Gastrocnemius medialis (tissue), 4 donors: Measurements from ENCODE around the gene CUL1. TPM values are rescaled to one million over a fixed set of nuclear protein-coding genes. Genes with fewer than 3 reads are reported as not detected.
A peak's percentile ranks its signal among the peaks of the same experiment; 100 is the strongest.

Experiments used
- ATAC-seq, 2 donors: fragments of 150-250 bp; one replicate each; pipeline ENCODE4 v1.9.1; 2016
- DNase-seq, 2 donors: peaks; one replicate each; pipeline ENCODE4 v3.0.0-alpha.2; 2019
- H3K27ac ChIP-seq, 4 donors: fragments of 200-600 bp; sonication (generic); 1 replicate in 1 of 4; 2 replicates in 3 of 4; pipeline ENCODE4 v1.5.1; 2016 to 2018; ENCODE audit warnings: mild to moderate bottlenecking in 2 of 4, moderate library complexity in 1 of 4
- H3K27me3 ChIP-seq, 3 donors: fragments of 200-600 bp; sonication (generic) in 2 of 3; 1 replicate in 1 of 3; 2 replicates in 2 of 3; pipeline versions ENCODE4 v1.5.1 to v1.6.0; 2016 to 2019; ENCODE audit warnings: mild to moderate bottlenecking in 1 of 3, moderate library complexity in 1 of 3
- H3K36me3 ChIP-seq, 2 donors: fragments of 200-600 bp; sonication (generic) in 1 of 2; one replicate each; pipeline ENCODE4 v1.5.1; 2017 to 2018
- H3K4me1 ChIP-seq, 2 donors: fragments of 200-600 bp; sonication (generic) in 1 of 2; one replicate each; pipeline ENCODE4 v1.5.1; 2016 to 2017; ENCODE audit warnings: mild to moderate bottlenecking in 2 of 2
- H3K4me3 ChIP-seq, 4 donors: fragments of 200-600 bp; sonication (generic) in 3 of 4; 1 replicate in 1 of 4; 2 replicates in 3 of 4; pipeline ENCODE4 v1.5.1; 2016 to 2019; ENCODE audit warnings: mild to moderate bottlenecking in 2 of 4
- H3K9me3 ChIP-seq, 3 donors: fragments of 200-600 bp; sonication (generic) in 2 of 3; 1 replicate in 1 of 3; 2 replicates in 2 of 3; pipeline ENCODE4 v1.5.1; 2016 to 2019
- CTCF ChIP-seq, 5 experiments: fragments of 450-650 bp in 3 of 5; fragments of 200-600 bp in 2 of 5; sonication (generic) in 2 of 5; IDR thresholded peaks in 4 of 5; conservative IDR thresholded peaks in 1 of 5; 1 replicate in 4 of 5; 2 replicates in 1 of 5; pipeline ENCODE4 v1.5.1; 2016 to 2019; ENCODE audit warnings: antibody characterized with exemption in 5 of 5, mild to moderate bottlenecking in 3 of 5, moderate library complexity in 3 of 5
- POLR2A ChIP-seq, 2 donors: fragments of 450-650 bp; IDR thresholded peaks; one replicate each; pipeline ENCODE4 v1.6.1; 2017; ENCODE audit warnings: antibody characterized with exemption in 2 of 2, mild to moderate bottlenecking in 2 of 2, moderate library complexity in 2 of 2
- in situ Hi-C, 4 donors: fragments of 200-750 bp; cut with MboI; loops; one replicate each; pipeline versions ENCODE4 v1.15.0 to v1.8.0; 2017; ENCODE audit warnings: low sequenced_read_pairs in 4 of 4
- intact Hi-C: fragments of 100-400 bp; cut with DNase I; formaldehyde crosslinking; loops from one replicate; pipeline ENCODE4 v1.15.1; 2023; ENCODE audit warnings: low total_unique reads
- total RNA-seq, 4 donors: library from RNA; depleted of rRNA; stranded (reverse); fragments of >200 nt; gene quantifications; one replicate each; pipeline versions ENCODE4 v1.1.0 to v1.2.3, GENCODE V29; 2016

The CUL1 gene
- total RNA-seq, 4 donors from 2014 or later = 78.7 to 101 (median 84.6) TPM

- intact Hi-C loops (no loop called here), in situ Hi-C loops (no loop called here)
- Histone ChIP-seq H3K4me1 (no peaks in the 10 kb centered on the region), H3K27me3 (no peaks in the 10 kb centered on the region), H3K36me3 (peaks cover 0 to 87% of the 10 kb centered on the region in 2 donors), H3K9me3 (no peaks in the 10 kb centered on the region), H3K4me3 (no peak overlapping the region), H3K27ac (no peak overlapping the region)
- no peak for TF ChIP-seq CTCF (IDR thresholded peaks at IDR 0.05 in 4 of 5, conservative IDR thresholded peaks at IDR 0.05 in 1 of 5)
- no peak for TF ChIP-seq POLR2A (IDR thresholded peaks at IDR 0.05)
- DNase-seq = no peak
- no peak for ATAC-seq
Observed at GRCh38 chr7:148794476-148794875, 95.8 kb downstream of the CUL1 start.

GRCh38 chr7:148796841-148797240, 98.1 kb downstream of the CUL1 start:
- TF ChIP-seq CTCF (IDR thresholded peaks at IDR 0.05 in 4 of 5, conservative IDR thresholded peaks at IDR 0.05 in 1 of 5) = no peak
- no peak for TF ChIP-seq POLR2A (IDR thresholded peaks at IDR 0.05)
- H3K36me3 ChIP-seq = peaks cover 0 to 89% of the 10 kb centered on the region in 2 donors
- peaks cover 4 to 9% of the 10 kb centered on the region in 2 donors for H3K4me1 ChIP-seq
- H3K4me3 ChIP-seq = no peak overlapping the region
- H3K27ac ChIP-seq = no peak overlapping the region
- intact Hi-C loops (no loop called here), in situ Hi-C loops (no loop called here)
- no peak for ATAC-seq
- H3K9me3 ChIP-seq = no peaks in the 10 kb centered on the region
- H3K27me3 ChIP-seq = no peaks in the 10 kb centered on the region
- no peak for DNase-seq

- intact Hi-C loops (no loop called here), in situ Hi-C loops (no loop called here)
- H3K4me3 ChIP-seq = no peak overlapping the region
- peak in 1 of 2 donors; percentile 36 for DNase-seq
- H3K9me3 ChIP-seq = no peaks in the 10 kb centered on the region
- no peak for TF ChIP-seq POLR2A (IDR thresholded peaks at IDR 0.05)
- no peak for TF ChIP-seq CTCF (IDR thresholded peaks at IDR 0.05 in 4 of 5, conservative IDR thresholded peaks at IDR 0.05 in 1 of 5)
- peaks cover 0 to 71% of the 10 kb centered on the region in 2 donors for H3K36me3 ChIP-seq
- H3K27ac ChIP-seq = peak overlapping the region in 1 of 4 donors; percentile 38
- peak in 1 of 2 donors; percentile 48 for ATAC-seq
- no peaks in the 10 kb centered on the region for H3K27me3 ChIP-seq
- H3K4me1 ChIP-seq = peaks cover 4 to 9% of the 10 kb centered on the region in 2 donors
Observed at GRCh38 chr7:148799893-148800555, 101.3 kb downstream of the CUL1 start.

- H3K27ac ChIP-seq = peak overlapping the region in 1 of 4 donors; percentile 38
- intact Hi-C loops = no loop called here
Observed at GRCh38 chr7:148800677-148801076, 102.0 kb downstream of the CUL1 start.

More at GRCh38 chr7:148800677-148801076, 102.0 kb downstream of the CUL1 start:
- DNase-seq (peak in 1 of 2 donors; percentile 44), ATAC-seq (peak in 1 of 2 donors; percentile 25)
- no peak for TF ChIP-seq POLR2A (IDR thresholded peaks at IDR 0.05)
- no peak for TF ChIP-seq CTCF (IDR thresholded peaks at IDR 0.05 in 4 of 5, conservative IDR thresholded peaks at IDR 0.05 in 1 of 5)
- in situ Hi-C loops = no loop called here
- peaks cover 4 to 9% of the 10 kb centered on the region in 2 donors for H3K4me1 ChIP-seq
- H3K36me3 ChIP-seq = peaks cover 0 to 67% of the 10 kb centered on the region in 2 donors
- H3K27me3 ChIP-seq = no peaks in the 10 kb centered on the region
- H3K4me3 ChIP-seq = no peak overlapping the region
- no peaks in the 10 kb centered on the region for H3K9me3 ChIP-seq
